Effector memory CD8-positive, alpha-beta T cell (primary cell): ENCODE measurements around the gene SDK1.
"Not testable (repeated sequence)": the region's sequence is repeated elsewhere in the genome, so short reads cannot be mapped to it uniquely, and the experiment has no call there.

ENCODE experiments used
- ATAC-seq: fragments of 150-1000 bp; cut with Tn5 transposase; replicated peaks from 2 replicates; pipeline ENCODE4 v1.10.0; 2021; ENCODE audit warnings: mild to moderate bottlenecking, moderate library complexity
- DNase-seq, 3 experiments: peaks; one replicate each; pipeline ENCODE4 v3.0.0; 2021
- H3K27ac Mint-ChIP-seq, 2 donors: one replicate each; pipeline ENCODE4 v1.8.0; 2022; ENCODE audit warnings: mild to moderate bottlenecking in 2 of 2, mixed read lengths in 2 of 2, moderate library complexity in 2 of 2
- H3K27me3 Mint-ChIP-seq, 2 donors: one replicate each; pipeline ENCODE4 v1.8.0; 2022; ENCODE audit warnings: mixed read lengths in 2 of 2
- H3K36me3 Mint-ChIP-seq: one replicate; pipeline ENCODE4 v1.8.0; 2022; ENCODE audit warnings: mild to moderate bottlenecking, moderate library complexity, mixed read lengths; ENCODE audit not compliant: insufficient read depth
- H3K4me1 Mint-ChIP-seq, 2 donors: one replicate each; pipeline ENCODE4 v1.8.0; 2022; ENCODE audit warnings: low read depth in 2 of 2, mixed read lengths in 2 of 2
- H3K4me3 Mint-ChIP-seq, 2 donors: one replicate each; pipeline ENCODE4 v1.8.0; 2022; ENCODE audit warnings: mild to moderate bottlenecking in 2 of 2, mixed read lengths in 2 of 2, moderate library complexity in 2 of 2
- H3K9me3 Mint-ChIP-seq, 2 donors: one replicate each; pipeline ENCODE4 v1.8.0; 2022; ENCODE audit warnings: mixed read lengths in 2 of 2

Gene SDK1

DNA sequence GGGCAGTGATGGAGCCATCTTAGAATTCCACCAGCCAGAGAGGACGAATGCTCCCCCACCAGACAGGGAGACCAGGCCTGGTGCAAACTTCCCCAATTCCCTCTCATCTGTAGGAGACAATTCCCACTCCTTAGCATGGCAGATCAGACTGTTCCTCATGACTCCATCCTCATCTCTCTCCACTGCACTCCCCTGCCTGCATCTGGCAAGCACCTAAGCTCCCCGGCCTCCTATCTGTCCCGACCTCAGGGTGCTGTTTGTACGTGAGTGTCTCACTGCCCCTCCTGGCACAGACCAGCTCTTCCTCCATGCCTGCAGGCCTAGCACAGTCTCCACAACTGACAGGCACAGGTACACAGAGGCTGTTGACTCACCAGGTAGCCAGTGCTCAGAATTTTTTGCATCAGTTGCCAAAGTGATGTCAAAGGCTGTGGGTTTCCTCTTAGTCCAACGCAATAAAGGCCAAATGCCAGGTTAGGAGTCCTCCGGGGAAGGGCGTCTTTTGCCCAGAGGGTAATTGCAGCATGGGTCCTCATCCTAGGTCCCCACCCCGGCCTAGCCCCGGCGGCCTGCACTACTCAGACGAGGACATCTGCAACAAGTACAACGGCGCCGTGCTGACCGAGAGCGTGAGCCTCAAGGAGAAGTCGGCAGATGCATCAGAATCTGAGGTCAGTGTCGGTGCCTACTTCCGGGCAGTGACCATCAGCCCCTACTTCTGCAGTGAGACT, 944.2 kb downstream of the SDK1 start:
- DNase-seq (no peak), ATAC-seq (no peak)
- no peak overlapping the region for H3K4me3 Mint-ChIP-seq
- peaks cover 0 to 4% of the 10 kb centered on the region in 2 donors for H3K4me1 Mint-ChIP-seq
- peaks cover 0 to 5% of the 10 kb centered on the region in 2 donors for H3K27me3 Mint-ChIP-seq
- H3K36me3 Mint-ChIP-seq, result no peaks in the 10 kb centered on the region
- no peak overlapping the region for H3K27ac Mint-ChIP-seq
- H3K9me3 Mint-ChIP-seq, result peaks cover 7 to 10% of the 10 kb centered on the region in 2 donors

DNA sequence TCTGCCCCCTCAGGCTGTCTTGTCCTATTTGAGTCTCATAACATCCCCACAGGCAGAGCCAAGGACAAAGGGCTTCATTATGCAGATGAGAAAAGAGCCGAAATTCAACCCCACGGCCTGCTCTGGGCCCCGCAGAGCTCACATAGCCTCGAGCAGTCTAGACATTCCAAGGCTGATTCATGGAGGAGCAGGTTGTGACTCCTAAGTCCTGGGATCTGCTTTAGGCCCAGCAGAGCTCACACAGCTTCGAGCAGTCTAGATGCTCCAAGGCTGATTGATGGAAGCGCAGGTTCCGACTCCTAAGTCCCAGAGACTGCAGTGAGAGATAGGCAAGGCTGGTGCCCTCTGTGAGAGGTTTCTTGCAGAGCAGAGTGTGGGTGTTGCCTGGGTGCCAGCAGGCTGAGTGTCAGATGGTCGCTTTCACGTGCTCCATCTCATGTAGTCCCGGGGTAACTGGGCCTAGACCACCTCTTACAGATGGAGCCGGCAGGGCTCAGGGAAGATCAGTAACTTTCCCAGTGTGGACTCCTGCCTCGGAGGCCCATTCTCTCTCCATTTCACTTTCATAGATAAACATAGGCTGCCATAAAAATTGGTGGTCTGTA, 944.9 kb downstream of the SDK1 start:
- Mint-ChIP-seq H3K4me3 (no peak overlapping the region), H3K9me3 (peaks cover 7 to 10% of the 10 kb centered on the region in 2 donors), H3K27me3 (no peaks in the 10 kb centered on the region), H3K27ac (no peak overlapping the region), H3K4me1 (no peaks in the 10 kb centered on the region), H3K36me3 (no peaks in the 10 kb centered on the region)
- ATAC-seq (no peak), DNase-seq (no peak)

DNA sequence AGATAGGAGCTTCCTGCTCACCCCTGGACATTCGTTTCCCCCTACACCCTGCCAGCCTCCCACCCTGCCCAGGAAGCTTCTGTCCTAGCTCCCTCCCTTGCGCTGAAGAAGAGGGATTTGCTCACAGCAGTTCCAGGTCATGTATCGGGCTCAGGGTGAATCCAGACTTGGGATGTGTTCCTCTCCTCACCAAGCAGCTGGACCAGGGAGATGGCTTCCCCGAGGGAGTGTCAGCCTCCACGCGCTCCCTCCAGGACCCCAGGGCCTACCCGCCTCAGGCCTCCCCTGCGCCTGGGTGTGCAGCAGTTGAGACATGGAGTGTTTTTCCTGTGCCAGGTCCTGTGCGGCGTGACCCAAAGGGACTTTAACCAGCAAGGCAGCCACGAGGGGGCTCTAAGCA, 945.5 kb downstream of the SDK1 start:
- Mint-ChIP-seq H3K9me3 (peaks cover 7 to 10% of the 10 kb centered on the region in 2 donors), H3K4me1 (no peaks in the 10 kb centered on the region), H3K27ac (no peak overlapping the region), H3K4me3 (no peak overlapping the region), H3K27me3 (no peaks in the 10 kb centered on the region), H3K36me3 (no peaks in the 10 kb centered on the region)
- DNase-seq (no peak), ATAC-seq (no peak)

DNA sequence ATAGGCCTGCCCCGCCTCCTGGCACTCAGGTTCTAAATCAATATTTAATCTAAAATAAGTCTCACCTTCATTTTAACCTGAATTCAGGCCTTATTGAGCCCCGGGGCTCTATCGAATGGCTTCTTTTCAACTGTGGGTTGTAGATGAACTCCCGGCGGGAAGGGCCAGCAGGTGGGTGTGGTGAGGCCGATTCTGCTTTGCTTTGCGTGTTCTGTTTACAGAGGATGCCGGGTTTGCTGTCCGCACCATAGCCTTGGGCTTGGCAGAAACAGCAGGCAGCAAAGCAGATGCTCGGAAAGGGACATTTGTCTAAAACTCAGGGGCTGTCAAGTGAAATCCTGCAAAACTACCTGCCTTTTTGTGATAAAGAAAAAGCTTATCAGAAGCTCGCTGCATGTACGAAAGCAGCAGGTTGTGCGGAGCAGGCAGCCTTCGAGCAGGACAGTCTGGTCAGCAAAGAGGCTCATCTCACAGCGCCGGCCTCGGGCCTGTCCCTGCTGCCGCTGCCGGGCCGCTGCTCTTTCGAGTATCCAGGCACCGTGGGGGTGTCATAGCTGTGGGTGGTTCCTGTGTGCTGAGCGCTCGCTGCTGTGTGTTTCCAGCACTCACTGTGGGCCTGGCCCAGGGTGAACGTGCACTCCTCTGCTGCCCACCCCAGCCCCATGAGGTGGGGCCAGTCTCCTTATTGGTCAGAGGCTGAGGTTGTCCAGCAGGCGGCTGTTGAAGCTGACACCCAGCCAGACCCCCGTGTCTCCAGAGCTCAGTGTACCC, 946.2 kb downstream of the SDK1 start:
- Mint-ChIP-seq H3K9me3 (peaks cover 7 to 10% of the 10 kb centered on the region in 2 donors), H3K27ac (no peak overlapping the region), H3K4me1 (no peaks in the 10 kb centered on the region), H3K36me3 (no peaks in the 10 kb centered on the region), H3K4me3 (no peak overlapping the region), H3K27me3 (no peaks in the 10 kb centered on the region)
- ATAC-seq, result no peak
- no peak for DNase-seq

DNA sequence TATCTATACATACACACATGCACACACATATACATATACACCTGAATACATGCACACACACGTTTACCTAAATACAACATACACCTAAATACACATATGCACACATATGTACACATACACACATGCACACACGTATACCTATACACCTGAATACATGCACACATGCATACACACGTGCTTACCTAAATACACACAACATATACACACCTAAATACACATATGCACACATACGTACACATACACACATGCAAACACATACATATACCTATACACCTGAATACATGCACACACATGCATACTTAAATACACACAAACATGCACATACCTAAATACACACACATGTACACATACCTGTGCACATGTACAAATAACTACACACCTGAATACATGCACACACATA, 947.2 kb downstream of the SDK1 start:
- no peak overlapping the region for H3K4me3 Mint-ChIP-seq
- ATAC-seq (no peak), DNase-seq (no peak)
- no peaks in the 10 kb centered on the region for H3K4me1 Mint-ChIP-seq
- H3K36me3 Mint-ChIP-seq, result no peaks in the 10 kb centered on the region
- H3K27me3 Mint-ChIP-seq, result no peaks in the 10 kb centered on the region
- peaks cover 10% of the 10 kb centered on the region in 2 donors for H3K9me3 Mint-ChIP-seq
- H3K27ac Mint-ChIP-seq, result no peak overlapping the region

DNA sequence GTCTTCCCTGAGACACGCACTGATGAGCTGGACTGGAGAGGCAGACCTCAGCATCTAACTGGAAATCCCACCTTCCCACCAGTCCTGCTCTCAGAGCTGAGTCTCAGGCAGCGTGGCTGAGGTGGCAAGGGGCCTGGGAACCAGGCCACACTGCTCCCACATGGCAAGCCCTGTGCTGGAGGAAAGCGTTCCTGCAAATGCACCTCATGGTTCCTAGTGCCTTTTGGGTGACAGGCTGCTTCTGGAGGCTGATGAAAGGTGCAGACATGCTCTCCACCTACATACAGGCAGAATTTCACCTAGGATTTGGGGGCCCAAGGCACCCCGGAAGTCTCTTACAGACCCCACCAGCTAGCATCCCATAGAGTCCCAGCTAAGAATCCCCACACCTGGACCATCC, 948.2 kb downstream of the SDK1 start:
- H3K9me3 Mint-ChIP-seq, result peaks cover 10 to 14% of the 10 kb centered on the region in 2 donors
- H3K36me3 Mint-ChIP-seq, result no peaks in the 10 kb centered on the region
- no peak for DNase-seq
- no peak overlapping the region for H3K4me3 Mint-ChIP-seq
- no peak overlapping the region for H3K27ac Mint-ChIP-seq
- ATAC-seq, result no peak
- H3K4me1 Mint-ChIP-seq, result no peaks in the 10 kb centered on the region
- no peaks in the 10 kb centered on the region for H3K27me3 Mint-ChIP-seq

DNA sequence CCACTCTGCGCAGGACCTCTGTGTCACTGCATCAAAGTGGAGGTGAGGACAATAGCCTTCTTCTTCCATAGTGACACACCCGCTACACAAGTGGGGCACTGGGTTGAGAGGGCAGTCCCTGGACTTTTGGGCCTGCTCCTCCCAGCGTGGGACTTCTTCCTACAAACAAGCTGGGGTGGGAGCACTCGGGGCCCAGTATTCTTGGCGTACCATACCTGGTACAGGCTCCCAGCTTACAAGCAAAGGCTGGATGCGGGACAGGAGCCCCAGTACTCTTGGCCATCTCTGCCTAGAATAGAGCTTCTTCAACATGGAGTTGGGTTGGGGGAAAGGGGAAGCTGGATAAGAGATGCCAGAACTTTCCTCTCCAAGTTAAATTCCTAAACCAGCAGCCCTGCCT, 954.3 kb downstream of the SDK1 start:
- Mint-ChIP-seq H3K4me1 (no peaks in the 10 kb centered on the region), H3K4me3 (no peak overlapping the region), H3K27ac (no peak overlapping the region), H3K27me3 (peaks cover 10 to 23% of the 10 kb centered on the region in 2 donors), H3K9me3 (peaks cover 0 to 14% of the 10 kb centered on the region in 2 donors), H3K36me3 (no peaks in the 10 kb centered on the region)
- no peak for ATAC-seq
- no peak for DNase-seq

DNA sequence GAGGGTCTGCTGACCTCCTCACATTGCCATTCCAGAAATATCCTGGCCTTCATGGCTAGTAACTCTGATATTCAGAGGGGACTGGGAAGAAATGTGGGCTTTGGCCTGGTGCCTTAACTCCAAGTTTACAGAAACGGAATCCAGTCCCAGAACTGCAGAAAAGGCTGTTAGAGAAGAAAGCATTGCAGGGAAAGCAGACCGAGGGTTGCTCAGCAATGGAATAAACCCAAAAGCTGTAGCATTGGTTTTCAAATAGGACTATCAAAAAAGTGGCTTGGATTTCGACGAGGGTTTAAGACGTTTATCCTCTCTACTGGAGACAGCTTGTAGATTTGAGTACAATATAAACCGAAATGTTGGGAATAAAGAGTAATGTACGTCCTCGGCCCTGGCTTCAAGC, 955.2 kb downstream of the SDK1 start:
- Mint-ChIP-seq H3K27ac (no peak overlapping the region), H3K4me1 (no peaks in the 10 kb centered on the region), H3K4me3 (no peak overlapping the region), H3K27me3 (peaks cover 10 to 31% of the 10 kb centered on the region in 2 donors), H3K9me3 (peaks cover 0 to 14% of the 10 kb centered on the region in 2 donors), H3K36me3 (no peaks in the 10 kb centered on the region)
- no peak for ATAC-seq
- no peak for DNase-seq

DNA sequence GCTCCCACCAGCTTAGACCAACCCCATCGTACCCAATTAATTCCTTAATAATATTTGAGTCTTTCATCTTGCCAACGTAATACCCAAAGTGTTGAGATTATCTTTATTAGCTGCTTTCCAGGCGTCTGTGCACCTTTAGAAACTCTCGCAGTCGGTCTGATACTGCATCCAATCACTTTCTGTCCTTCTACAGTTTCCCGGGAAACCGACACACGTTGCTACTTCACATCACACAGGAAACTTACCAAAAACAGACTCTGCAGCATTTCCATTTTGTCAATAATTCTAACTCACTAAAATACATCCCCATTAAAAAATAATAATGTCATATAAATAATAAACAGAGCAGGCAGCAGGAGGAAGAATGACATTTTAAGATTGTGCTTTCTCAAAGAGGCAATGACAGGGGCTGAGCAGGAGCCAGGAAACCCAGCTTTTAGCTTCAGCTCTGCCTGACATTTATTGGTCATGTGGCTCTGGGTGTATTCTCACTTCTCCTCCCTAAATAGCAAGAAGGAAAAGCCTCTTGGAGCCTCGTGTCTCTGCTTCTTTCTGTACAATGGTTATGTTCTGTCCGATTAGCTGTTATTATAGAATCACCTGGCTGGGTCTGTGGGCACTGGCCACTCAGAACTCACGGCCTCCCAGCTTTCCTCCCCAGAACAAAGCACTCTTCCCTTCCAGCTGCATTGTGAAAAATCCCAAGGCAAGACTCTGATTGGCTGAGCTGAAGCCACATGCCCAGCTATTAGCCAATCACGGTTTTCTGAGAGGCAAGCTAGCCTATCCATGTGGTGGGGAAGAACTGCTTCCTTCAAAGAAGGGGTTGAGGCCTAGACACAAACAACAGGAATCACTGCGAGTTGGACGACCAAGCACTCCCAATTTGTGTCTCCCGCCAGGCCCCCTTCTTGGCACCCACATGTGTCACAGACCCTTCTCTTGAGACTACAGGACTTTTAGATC, 956.4 kb downstream of the SDK1 start:
- no peaks in the 10 kb centered on the region for H3K36me3 Mint-ChIP-seq
- H3K27ac Mint-ChIP-seq, result no peak overlapping the region
- no peak overlapping the region for H3K4me3 Mint-ChIP-seq
- H3K9me3 Mint-ChIP-seq, result peaks cover 0 to 14% of the 10 kb centered on the region in 2 donors
- ATAC-seq, result no peak
- no peak for DNase-seq
- peaks cover 10 to 31% of the 10 kb centered on the region in 2 donors for H3K27me3 Mint-ChIP-seq
- H3K4me1 Mint-ChIP-seq, result no peaks in the 10 kb centered on the region

DNA sequence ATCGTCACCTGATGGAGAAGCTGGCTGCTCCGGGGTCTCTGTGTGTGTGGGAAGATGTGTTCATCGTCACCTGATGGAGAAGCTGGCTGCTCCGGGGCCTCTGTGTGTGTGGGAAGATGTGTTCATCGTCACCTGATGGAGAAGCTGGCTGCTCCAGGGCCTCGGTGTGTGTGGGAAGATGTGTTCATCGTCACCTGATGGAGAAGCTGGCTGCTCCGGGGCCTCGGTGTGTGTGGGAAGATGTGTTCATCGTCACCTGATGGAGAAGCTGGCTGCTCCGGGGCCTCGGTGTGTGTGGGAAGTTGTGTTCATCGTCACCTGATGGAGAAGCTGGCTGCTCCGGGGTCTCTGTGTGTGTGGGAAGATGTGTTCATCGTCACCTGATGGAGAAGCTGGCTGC, 959.1 kb downstream of the SDK1 start:
- not testable (repeated sequence) for H3K4me3 Mint-ChIP-seq, H3K4me1 Mint-ChIP-seq, DNase-seq, H3K27ac Mint-ChIP-seq, H3K36me3 Mint-ChIP-seq, ATAC-seq, H3K9me3 Mint-ChIP-seq
- peaks cover 10 to 31% of the 10 kb centered on the region in 2 donors for H3K27me3 Mint-ChIP-seq

DNA sequence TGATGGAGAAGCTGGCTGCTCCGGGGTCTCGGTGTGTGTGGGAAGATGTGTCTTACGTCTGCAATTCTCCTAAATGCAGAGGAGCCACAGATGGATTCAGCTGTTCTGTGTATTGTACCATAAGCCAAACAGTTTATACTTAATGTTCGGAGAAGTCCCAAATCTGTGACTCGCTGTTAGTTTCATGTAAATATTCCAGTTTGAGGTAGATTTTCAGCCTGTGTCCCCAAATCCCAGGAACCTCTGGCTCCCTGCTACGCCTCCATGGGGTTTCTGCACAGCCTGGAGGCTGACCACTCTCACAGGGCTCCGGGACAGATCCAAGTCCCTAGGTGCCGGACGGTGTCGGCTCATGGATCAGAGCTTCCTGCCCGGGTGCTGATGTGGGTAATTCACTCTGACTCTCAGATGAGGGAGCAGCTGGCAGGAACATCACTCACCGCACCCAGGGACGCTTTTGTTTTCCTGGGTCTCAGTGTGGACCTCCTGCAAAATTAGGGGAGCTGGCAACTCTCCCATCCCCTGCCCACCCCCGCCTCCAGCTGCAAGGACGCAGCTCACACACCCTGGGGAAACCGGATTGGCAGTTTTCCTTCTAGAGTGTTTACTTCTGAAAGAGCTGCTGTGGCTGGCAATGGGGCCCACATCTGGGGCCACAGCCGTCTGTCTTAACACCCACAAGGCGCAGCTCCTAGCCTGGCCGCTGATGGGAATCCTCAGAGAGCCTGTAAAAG, 960.0 kb downstream of the SDK1 start:
- no peaks in the 10 kb centered on the region for H3K4me1 Mint-ChIP-seq
- ATAC-seq (no peak), DNase-seq (no peak)
- no peak overlapping the region for H3K27ac Mint-ChIP-seq
- no peak overlapping the region for H3K4me3 Mint-ChIP-seq
- no peaks in the 10 kb centered on the region for H3K36me3 Mint-ChIP-seq
- peaks cover 10 to 31% of the 10 kb centered on the region in 2 donors for H3K27me3 Mint-ChIP-seq
- no peaks in the 10 kb centered on the region for H3K9me3 Mint-ChIP-seq

DNA sequence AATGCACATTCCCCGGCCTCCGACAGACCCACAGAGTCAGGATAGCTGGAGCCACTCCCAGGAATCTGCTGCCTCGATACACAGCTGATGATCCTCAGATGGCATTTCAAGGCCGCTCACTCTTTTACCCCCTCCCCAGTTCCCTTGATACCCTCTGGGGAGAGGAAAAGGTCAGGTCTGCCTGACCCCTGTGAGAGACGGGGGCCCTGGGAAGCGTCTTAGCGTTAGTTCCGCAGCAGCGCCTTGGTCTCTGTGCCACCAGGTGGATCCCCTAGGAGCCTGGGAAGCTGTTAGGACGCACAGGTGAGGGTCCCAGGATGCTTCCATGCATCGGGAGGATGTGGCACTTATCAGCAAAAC, 960.5 kb downstream of the SDK1 start:
- peaks cover 10 to 31% of the 10 kb centered on the region in 2 donors for H3K27me3 Mint-ChIP-seq
- DNase-seq (no peak), ATAC-seq (no peak)
- no peaks in the 10 kb centered on the region for H3K4me1 Mint-ChIP-seq
- H3K4me3 Mint-ChIP-seq, result no peak overlapping the region
- no peaks in the 10 kb centered on the region for H3K36me3 Mint-ChIP-seq
- no peak overlapping the region for H3K27ac Mint-ChIP-seq
- H3K9me3 Mint-ChIP-seq, result no peaks in the 10 kb centered on the region
